ENCODE measurements around the gene TNFRSF4. TPM values are rescaled to one million over a fixed set of nuclear protein-coding genes. Genes with fewer than 3 reads are reported as not detected.

TNFRSF4 gene
- total and polyA plus RNA-seq, 2 of the 13 experiments (the other 11 are each of a cell fraction or from before 2014, with no cell fraction given): not detected

GRCh38 chr1:1235016-1235744, 21.2 kb upstream of the TNFRSF4 start (continued):
- TF ChIP-seq RBM22 (optimal IDR thresholded peaks at IDR 0.05; ENCODE audit: low read length) (peak; percentile 28), ZNF138 (CRISPR knock-in tag; IDR thresholded peaks at IDR 0.05; ENCODE audit: low read depth) (no peak), RERE (CRISPR knock-in tag; IDR thresholded peaks at IDR 0.05; ENCODE audit: low read depth) (no peak), ZNF75D (CRISPR knock-in tag; IDR thresholded peaks at IDR 0.05; ENCODE audit: borderline replicate concordance) (no peak), AKAP8 (CRISPR knock-in tag; IDR thresholded peaks at IDR 0.05) (peak; percentile 97), SP5 (CRISPR knock-in tag; IDR thresholded peaks at IDR 0.05; ENCODE audit: borderline replicate concordance, low read depth) (no peak), IRF9 (CRISPR knock-in tag; IDR thresholded peaks at IDR 0.05; ENCODE audit: borderline replicate concordance) (no peak), ZNF34 (CRISPR knock-in tag; IDR thresholded peaks at IDR 0.05; ENCODE audit: borderline replicate concordance) (no peak), NR0B2 (CRISPR knock-in tag; IDR thresholded peaks at IDR 0.05) (no peak), CBX1 (IDR thresholded peaks at IDR 0.05; ENCODE audit: low read depth) (no peak), AGO1 (IDR thresholded peaks at IDR 0.05; ENCODE audit: low read depth, low read length, poor library complexity, severe bottlenecking) (peak; percentile 37), FOXA3 (CRISPR knock-in tag; IDR thresholded peaks at IDR 0.05) (no peak), BCL6 (CRISPR knock-in tag; IDR thresholded peaks at IDR 0.05) (no peak)
- TF ChIP-seq, protein P1, sequence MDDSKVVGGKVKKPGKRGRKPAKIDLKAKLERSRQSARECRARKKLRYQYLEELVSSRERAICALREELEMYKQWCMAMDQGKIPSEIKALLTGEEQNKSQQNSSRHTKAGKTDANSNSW (CRISPR knock-in tag; IDR thresholded peaks at IDR 0.05; ENCODE audit: borderline replicate concordance): no peak
